ENCODE measurements around the gene FOXO6.

FOXO6 gene

GRCh38 chr1:41368366-41368765 is 7.1 kb downstream of the FOXO6 start:
- no peak for DNase-seq

- no peak for DNase-seq
These were observed 7.6 kb downstream of the FOXO6 start for GRCh38 chr1:41368801-41369200.

- no peak for DNase-seq
These were observed 8.3 kb downstream of the FOXO6 start for GRCh38 chr1:41369531-41369930.

- no peak for DNase-seq
These were observed 9.0 kb downstream of the FOXO6 start for GRCh38 chr1:41370225-41370624.

- DNase-seq = no peak
These were observed 9.7 kb downstream of the FOXO6 start for GRCh38 chr1:41370756-41371420.

- peak; percentile 91 to 95 for DNase-seq
These were observed 10.7 kb downstream of the FOXO6 start for GRCh38 chr1:41371630-41372599.

GRCh38 chr1:41372600-41372993 is 11.4 kb downstream of the FOXO6 start:
- DNase-seq = no peak

GRCh38 chr1:41373373-41373772 is 12.1 kb downstream of the FOXO6 start:
- no peak for DNase-seq

GRCh38 chr1:41374711-41375110 is 13.5 kb downstream of the FOXO6 start:
- no peak for DNase-seq

- DNase-seq = peak in 1 of 2 experiments; percentile 36
These were observed 16.2 kb downstream of the FOXO6 start for GRCh38 chr1:41377397-41377796.

GRCh38 chr1:41378222-41378621 is 17.0 kb downstream of the FOXO6 start:
- DNase-seq = no peak

GRCh38 chr1:41378999-41379737 is 17.9 kb downstream of the FOXO6 start:
- DNase-seq = no peak

- DNase-seq = peak in 1 of 2 experiments; percentile 45
These were observed 18.5 kb downstream of the FOXO6 start for GRCh38 chr1:41379738-41380130.

- DNase-seq = no peak
These were observed 19.0 kb downstream of the FOXO6 start for GRCh38 chr1:41380195-41380594.

- DNase-seq = peak; percentile 42 to 77
These were observed 19.9 kb downstream of the FOXO6 start for GRCh38 chr1:41380979-41381691.

GRCh38 chr1:41381692-41382479 is 20.7 kb downstream of the FOXO6 start:
- peak in 1 of 2 experiments; percentile 77 for DNase-seq

GRCh38 chr1:41382480-41383090 is 21.4 kb downstream of the FOXO6 start:
- DNase-seq = peak in 1 of 2 experiments; percentile 66

GRCh38 chr1:41383094-41383852 is 22.0 kb downstream of the FOXO6 start:
- peak; percentile 37 to 63 for DNase-seq

GRCh38 chr1:41384579-41384978 is 23.3 kb downstream of the FOXO6 start:
- DNase-seq = no peak

GRCh38 chr1:41385398-41386195 is 24.4 kb downstream of the FOXO6 start:
- DNase-seq = no peak

All from NCI-H526 (cell line).